T47D (cell line): ENCODE data around the gene CCDC50.
A peak's percentile ranks its signal among the peaks of the same experiment; 100 is the strongest.

ENCODE experiments used
- DNase-seq, 2 experiments: peaks; one replicate each; pipeline versions ENCODE4 v3.0.0 to v3.0.0-alpha.2; 2011 to 2012; ENCODE audit warnings: low read depth in 1 of 2, low spot score in 1 of 2
- JUND ChIP-seq: IDR thresholded peaks from 2 replicates; pipeline ENCODE4 v1.6.1; 2012; ENCODE audit warnings: low read depth
- in situ Hi-C: cut with HindIII; loops from 2 replicates; pipeline ENCODE4 v1.10.0; 2016; ENCODE audit warnings: low sequenced_read_pairs, low pct_unique_long_range_greater_than_20kb

Gene CCDC50

GRCh38 chr3:191328962-191329653, at the start of gene CCDC50:
TSS of gene CCDC50 (plus strand) at chr3:191329394. CDS start at chr3:191329675, 281 bp downstream.
- in situ Hi-C loops: no loop called here
- no peak for TF ChIP-seq JUND
- DNase-seq: peak; percentile 88 to 92

- in situ Hi-C loops: no loop called here
- DNase-seq: no peak
- no peak for TF ChIP-seq JUND
These were observed 49.1 kb upstream of the CCDC50 start for GRCh38 chr3:191280111-191280510.

- no peak for DNase-seq
- in situ Hi-C loops: no loop called here
- TF ChIP-seq JUND: no peak
These were observed 48.3 kb upstream of the CCDC50 start for GRCh38 chr3:191280882-191281281.

- DNase-seq: no peak
- TF ChIP-seq JUND: no peak
- in situ Hi-C loops: no loop called here
These were observed 46.7 kb upstream of the CCDC50 start for GRCh38 chr3:191282251-191283185.

- DNase-seq: no peak
- TF ChIP-seq JUND: no peak
- in situ Hi-C loops: no loop called here
These were observed 45.8 kb upstream of the CCDC50 start for GRCh38 chr3:191283400-191283799.

- no peak for TF ChIP-seq JUND
- no peak for DNase-seq
- in situ Hi-C loops: no loop called here
These were observed 38.7 kb upstream of the CCDC50 start for GRCh38 chr3:191290311-191291025.

GRCh38 chr3:191292243-191293015, 36.8 kb upstream of the CCDC50 start:
- no peak for TF ChIP-seq JUND
- in situ Hi-C loops: no loop called here
- DNase-seq: no peak

- in situ Hi-C loops: no loop called here
- TF ChIP-seq JUND: no peak
- no peak for DNase-seq
These were observed 34.9 kb upstream of the CCDC50 start for GRCh38 chr3:191294291-191294690.

- in situ Hi-C loops: no loop called here
- no peak for TF ChIP-seq JUND
- no peak for DNase-seq
These were observed 33.1 kb upstream of the CCDC50 start for GRCh38 chr3:191296041-191296541.

- TF ChIP-seq JUND: no peak
- in situ Hi-C loops: no loop called here
- DNase-seq: no peak
These were observed 30.3 kb upstream of the CCDC50 start for GRCh38 chr3:191298846-191299245.

GRCh38 chr3:191300422-191300821, 28.8 kb upstream of the CCDC50 start:
- TF ChIP-seq JUND: no peak
- DNase-seq: no peak
- in situ Hi-C loops: no loop called here

GRCh38 chr3:191301017-191301416, 28.2 kb upstream of the CCDC50 start:
- no peak for DNase-seq
- in situ Hi-C loops: no loop called here
- no peak for TF ChIP-seq JUND
